Suppressor macrophage (primary cell): ENCODE results near the gene POM121.
"Not testable (repeated sequence)": the region's sequence is repeated elsewhere in the genome, so short reads cannot be mapped to it uniquely, and the experiment has no call there.

Experiments used
- DNase-seq, 4 experiments: peaks; one replicate each; pipeline ENCODE4 v3.0.0-alpha.2; 2020 to 2022
- total RNA-seq, 17 experiments: gene quantifications; one replicate each; lab custom pipeline; 2026; ENCODE audit warnings: mixed read lengths in 6 of 17, inconsistent platforms in 3 of 17; lab: John Stamatoyannopoulos, UW

POM121 gene
- total RNA-seq: 8.3 to 61.5 (median 23.2) reads per million in 17 experiments

- peak; percentile 91 to 95 (median 94) for DNase-seq
Measured at GRCh38 chr7:72924733-72925545, at the start of gene POM121. TSS of gene POM121 (plus strand) at chr7:72925095. CDS start at chr7:72925122, 27 bp downstream.

DNA sequence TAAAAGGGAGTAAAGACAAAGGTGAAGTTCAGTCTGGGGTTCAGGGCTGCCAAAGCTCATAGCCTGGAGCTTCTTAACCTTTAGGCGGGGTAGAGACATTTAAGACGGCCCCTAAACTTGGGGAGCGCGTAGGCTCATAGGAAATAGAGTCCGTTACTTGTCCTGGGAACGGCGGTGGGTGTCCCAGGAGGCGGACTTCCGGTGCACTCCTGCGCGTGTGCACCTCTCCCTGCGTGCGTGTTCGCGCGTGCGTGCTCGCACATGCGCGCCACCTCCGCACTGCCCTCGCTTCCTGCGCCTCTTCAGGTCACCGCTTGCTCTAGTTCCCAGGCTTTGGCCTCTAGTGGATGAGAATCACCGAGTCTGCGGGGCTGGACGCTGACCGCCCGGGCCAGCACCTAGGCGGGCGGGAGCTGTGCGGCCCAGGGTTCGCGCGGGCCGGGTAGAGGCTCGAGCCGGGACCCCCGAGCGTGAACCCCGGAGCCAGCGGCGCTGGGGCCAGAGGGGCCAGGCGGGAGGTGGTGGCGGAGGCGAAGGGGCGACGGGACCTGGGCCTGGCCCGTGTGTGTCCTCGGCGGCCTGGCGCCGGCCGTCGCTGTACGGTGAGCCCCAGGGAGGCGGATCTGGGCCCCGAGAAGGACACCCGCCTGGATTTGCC is 45.7 kb upstream of the POM121 start:
- DNase-seq: peak; percentile 86 to 95 (median 92)

- DNase-seq: peak; percentile 85 to 94 (median 90)
Measured at GRCh38 chr7:72879737-72880215, 45.1 kb upstream of the POM121 start.

GRCh38 chr7:72891750-72892149 is 33.1 kb upstream of the POM121 start:
- DNase-seq: peak; percentile 7 to 35 (median 22)

GRCh38 chr7:72904740-72905139 is 20.2 kb upstream of the POM121 start:
- not testable (repeated sequence) for DNase-seq

DNA sequence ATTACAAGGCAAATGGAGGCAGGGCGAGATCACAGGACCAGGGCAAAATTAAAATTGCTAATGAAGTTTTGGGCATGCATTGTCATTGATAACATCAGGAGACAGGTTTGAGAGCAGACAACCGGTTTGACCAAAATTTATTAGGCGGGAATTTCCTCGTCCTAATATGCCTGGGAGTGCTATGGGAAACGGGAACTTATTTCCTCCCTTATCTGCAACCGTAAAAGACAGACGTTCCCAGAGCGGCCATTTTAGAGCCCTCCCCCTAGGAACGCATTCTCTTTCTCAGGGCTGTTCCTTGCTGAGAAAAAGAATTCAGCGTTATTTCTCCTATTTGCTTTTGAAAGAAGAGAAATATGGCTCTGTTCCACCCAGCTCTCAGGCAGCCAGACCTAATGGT is 16.5 kb upstream of the POM121 start:
- not testable (repeated sequence) for DNase-seq

DNA sequence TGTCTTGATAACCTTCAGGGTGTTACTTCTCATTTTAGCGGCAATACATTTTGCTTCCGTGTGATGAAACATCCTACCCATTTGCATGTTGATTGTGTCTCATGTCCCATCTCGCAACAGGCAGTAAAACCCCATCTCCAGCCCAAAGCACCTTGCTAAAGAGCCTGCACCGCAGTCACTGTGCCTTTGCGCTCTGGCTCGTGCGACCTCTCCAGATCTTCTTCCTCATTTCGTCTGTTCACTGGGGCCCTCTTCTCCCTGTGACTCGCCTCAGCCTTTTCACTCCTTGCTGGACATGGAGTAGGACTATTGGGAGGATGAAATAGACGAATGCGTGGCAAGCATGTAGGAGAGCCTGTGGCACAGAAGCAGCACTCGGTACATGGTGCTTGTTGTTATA is 13.5 kb upstream of the POM121 start:
- peak in 2 of 4 experiments; percentile 22 to 35 for DNase-seq

DNA sequence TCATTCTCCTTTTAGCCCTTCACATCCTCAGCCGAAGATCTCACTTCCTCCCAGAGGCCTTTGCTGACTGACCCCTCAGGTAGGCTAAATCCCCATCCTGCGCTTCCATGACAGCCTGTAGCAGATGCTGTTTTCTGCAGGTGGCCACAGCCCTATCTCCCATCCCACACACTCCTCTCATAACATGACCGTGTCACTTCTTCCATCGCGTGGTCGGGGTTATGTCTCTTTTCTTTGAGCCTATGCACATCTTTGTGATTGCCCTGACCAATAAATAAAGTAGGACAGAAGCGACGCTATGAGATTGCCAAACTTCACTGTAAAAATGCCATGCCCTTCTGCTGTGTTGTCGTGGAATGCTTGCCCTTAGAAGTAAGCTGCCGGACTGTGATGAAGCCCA is 11.1 kb upstream of the POM121 start:
- not testable (repeated sequence) for DNase-seq

DNA sequence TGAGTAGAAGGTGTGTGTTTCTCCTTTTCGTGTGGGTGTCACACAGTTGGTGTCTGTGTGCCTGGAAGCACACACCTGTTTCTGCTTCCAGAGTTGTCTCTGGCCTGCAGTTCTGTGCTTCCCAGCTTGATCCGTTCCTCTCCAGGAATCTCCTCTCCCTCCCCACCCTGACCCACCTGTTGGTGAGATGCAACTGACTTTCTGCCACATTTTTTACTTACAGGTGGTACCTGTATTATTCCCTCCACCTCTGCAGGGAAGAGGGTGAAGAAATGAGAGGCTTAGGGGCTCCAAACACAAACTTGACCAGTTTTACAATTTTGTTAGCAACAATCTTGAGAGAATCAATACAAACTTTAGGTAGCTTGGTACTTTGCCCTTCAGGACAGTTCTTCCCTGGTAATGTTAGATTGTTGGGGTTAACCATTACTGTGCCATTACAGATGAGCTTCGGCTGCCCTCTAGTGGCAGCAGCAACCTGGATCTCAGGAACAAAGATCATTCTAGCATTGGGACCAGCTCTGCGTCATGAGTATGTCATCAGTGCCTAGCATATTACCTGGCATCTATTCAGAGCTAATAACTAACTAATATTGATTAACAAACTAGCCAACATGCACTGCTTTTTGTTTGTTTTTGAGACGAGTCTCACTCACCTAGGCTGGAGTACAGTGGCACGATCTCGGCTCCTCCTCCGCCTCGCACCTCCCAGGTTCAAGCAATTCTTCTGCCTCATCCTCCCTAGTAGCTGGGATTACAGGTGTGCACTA is 10.0 kb upstream of the POM121 start:
- DNase-seq: peak; percentile 18 to 65 (median 62)

DNA sequence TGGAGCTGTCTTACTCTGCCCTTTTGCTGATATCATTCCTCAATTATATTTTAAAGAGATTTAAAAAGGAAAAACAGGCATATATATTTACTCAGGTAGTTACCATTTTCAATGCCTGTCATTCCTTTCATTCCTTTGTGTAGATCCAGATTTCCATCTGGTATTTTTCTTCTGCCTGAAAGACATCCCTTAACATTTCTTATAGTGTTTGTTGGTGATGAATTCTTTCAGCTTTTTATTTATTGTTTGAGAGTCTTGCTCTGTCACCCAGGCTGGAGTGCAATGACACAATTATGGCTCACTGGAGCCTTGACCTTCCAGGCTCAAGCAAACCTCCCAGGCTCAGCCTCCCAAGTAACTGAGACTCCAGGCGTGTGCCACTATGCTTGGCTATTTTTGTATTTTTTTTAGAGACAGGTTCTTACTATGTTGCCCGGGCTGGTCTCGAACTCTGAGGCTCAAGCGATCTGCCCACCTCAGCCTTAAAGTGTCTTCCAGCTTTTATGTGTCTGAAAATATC is 5.6 kb upstream of the POM121 start:
- DNase-seq: no peak

- peak in 1 of 4 experiments; percentile 2 for DNase-seq
Measured at GRCh38 chr7:72924386-72924732, 536 bp upstream of the POM121 start.

DNA sequence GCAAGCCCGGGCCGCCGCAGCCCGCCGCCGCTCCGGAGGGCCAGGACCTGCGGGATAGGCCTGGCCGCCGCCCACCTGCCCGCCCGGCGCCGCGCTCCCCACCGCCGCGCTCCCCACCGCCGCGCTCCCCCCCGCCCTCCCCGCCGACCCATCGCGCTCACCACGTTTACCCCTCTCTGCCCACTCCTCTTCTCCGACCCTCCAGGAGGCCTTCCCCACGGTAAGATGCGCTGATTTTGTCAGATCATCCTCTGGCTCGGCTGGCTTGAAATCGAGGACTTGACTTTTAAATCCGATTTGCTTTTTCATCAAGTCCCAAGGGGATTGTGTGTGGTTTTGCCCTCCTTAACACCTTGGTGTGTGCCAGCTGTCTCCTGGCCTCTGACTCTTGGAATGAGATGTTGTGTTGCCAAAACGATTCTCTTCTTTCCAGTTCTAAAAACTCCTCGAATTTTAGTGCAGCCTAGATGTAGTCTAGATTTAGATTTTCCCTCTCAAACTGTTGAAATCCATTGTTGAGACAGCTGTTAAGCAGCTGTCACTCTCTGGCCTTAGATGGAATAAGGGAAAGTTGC is 738 bp downstream of the POM121 start:
- DNase-seq: peak in 1 of 4 experiments; percentile 5

- not testable (repeated sequence) for DNase-seq
Measured at GRCh38 chr7:72927791-72928190, 2.9 kb downstream of the POM121 start.

- not testable (repeated sequence) for DNase-seq
Measured at GRCh38 chr7:72928216-72928615, 3.3 kb downstream of the POM121 start.

GRCh38 chr7:72942022-72942705 is 17.3 kb downstream of the POM121 start:
- not testable (repeated sequence) for DNase-seq

DNA sequence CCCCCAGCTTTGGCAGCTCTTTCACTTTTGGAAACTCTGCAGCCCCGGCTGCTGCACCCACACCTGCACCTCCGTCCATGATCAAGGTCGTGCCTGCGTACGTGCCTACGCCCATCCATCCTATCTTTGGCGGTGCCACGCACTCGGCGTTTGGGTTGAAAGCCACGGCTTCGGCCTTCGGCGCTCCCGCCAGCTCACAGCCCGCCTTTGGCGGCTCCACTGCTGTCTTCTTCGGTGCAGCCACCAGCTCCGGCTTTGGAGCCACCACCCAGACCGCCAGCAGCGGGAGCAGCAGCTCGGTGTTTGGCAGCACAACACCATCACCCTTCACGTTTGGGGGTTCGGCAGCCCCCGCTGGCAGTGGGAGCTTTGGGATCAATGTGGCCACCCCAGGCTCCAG is 18.1 kb downstream of the POM121 start:
- DNase-seq: not testable (repeated sequence)

DNA sequence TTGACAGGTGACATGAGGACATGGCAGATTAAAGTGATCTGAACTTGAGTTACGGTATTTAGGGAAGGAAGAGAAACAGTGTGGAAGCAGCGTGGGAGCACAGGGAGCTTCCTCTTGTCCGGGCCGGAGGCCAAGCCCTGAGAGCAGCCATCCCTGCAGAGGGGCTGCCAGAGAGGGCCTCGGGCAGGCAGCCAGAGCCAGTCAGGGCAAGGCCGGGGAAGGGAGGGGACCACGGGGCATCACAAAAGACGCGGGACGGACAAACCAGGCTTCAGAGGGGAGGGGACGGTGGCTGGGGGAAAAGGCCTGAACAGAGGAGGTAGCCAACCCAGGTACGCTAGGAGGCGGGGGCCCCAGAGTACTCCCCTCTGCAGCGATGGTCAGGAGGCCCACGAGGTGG is 20.0 kb downstream of the POM121 start:
- DNase-seq: not testable (repeated sequence)

GRCh38 chr7:72945597-72945996 is 20.7 kb downstream of the POM121 start:
- not testable (repeated sequence) for DNase-seq

GRCh38 chr7:72946130-72946745 is 21.3 kb downstream of the POM121 start:
- not testable (repeated sequence) for DNase-seq

DNA sequence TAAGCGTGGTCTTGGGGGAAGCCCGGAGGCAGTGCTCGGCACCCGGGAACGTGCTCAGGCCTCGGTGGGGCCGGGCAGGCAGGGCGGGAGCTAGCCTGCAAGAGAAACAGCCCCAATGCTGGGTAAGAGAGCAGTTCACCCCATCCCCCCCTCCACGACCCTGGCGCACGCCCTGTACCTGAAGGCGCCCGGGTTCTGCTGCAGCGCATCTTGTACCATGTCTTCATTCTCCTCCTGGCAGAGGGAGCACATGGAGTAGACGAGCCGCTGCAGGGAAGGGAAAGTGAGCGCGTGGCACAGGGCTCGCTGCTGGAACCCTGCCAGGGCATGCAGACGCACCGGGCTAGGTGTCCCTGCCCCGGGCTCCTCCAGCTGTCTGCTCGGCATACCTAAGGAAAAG is 23.8 kb downstream of the POM121 start:
- not testable (repeated sequence) for DNase-seq

GRCh38 chr7:72949276-72949675 is 24.4 kb downstream of the POM121 start:
- not testable (repeated sequence) for DNase-seq
